Mammary epithelial cell (primary cell): Measurements from ENCODE around the gene NAP1L4.

Source experiments
- EZH2 ChIP-seq: IDR thresholded peaks from 2 replicates; pipeline ENCODE4 v1.6.1; 2012; ENCODE audit warnings: low read length, inconsistent platforms, borderline replicate concordance
- TF ChIP-seq, protein P1 (sequence below), 2 donors: IDR thresholded peaks in 1 of 2; conservative IDR thresholded peaks in 1 of 2; 2 replicates each; pipeline ENCODE4 v1.5.1; 2011 to 2012; ENCODE audit warnings: inconsistent platforms in 2 of 2, low read length in 2 of 2, mild to moderate bottlenecking in 2 of 2, control low read depth in 1 of 2, low read depth in 1 of 2; ENCODE audit not compliant: insufficient read depth in 1 of 2; ENCODE audit errors: extremely low read depth in 1 of 2

DNA sequence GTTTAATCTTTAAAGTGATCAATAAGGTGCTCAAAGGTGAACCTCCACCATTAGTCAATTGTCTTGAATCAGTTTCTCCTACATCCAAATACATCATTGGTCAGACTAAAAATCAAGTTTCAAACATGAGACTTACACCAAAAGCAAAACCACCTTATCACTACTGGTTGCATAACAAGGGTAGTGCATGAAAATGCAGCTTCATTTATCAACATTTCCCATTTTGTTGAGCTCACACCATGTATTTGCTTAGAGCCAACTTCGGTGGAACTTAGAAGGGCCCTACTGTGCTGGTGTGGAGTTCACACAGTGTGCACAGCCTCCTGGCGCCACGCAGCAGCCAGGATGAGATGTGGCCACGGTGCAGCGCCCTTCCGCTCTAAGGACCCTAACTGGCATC lies 39.8 kb downstream of the NAP1L4 start:
- TF ChIP-seq, protein P1, sequence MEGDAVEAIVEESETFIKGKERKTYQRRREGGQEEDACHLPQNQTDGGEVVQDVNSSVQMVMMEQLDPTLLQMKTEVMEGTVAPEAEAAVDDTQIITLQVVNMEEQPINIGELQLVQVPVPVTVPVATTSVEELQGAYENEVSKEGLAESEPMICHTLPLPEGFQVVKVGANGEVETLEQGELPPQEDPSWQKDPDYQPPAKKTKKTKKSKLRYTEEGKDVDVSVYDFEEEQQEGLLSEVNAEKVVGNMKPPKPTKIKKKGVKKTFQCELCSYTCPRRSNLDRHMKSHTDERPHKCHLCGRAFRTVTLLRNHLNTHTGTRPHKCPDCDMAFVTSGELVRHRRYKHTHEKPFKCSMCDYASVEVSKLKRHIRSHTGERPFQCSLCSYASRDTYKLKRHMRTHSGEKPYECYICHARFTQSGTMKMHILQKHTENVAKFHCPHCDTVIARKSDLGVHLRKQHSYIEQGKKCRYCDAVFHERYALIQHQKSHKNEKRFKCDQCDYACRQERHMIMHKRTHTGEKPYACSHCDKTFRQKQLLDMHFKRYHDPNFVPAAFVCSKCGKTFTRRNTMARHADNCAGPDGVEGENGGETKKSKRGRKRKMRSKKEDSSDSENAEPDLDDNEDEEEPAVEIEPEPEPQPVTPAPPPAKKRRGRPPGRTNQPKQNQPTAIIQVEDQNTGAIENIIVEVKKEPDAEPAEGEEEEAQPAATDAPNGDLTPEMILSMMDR (conservative IDR thresholded peaks at IDR 0.05 in 1 of 2, IDR thresholded peaks at IDR 0.05 in 1 of 2; ENCODE audit: extremely low read depth in 1 of 2, insufficient read depth in 1 of 2, low read depth in 1 of 2, low read length in 2 of 2), result no peak
- no peak for TF ChIP-seq EZH2
